Measurements from ENCODE around the gene SCN2A. TPM values are rescaled to one million over a fixed set of nuclear protein-coding genes. Genes with fewer than 3 reads are reported as not detected.

Gene SCN2A
- total RNA-seq, 2 experiments from 2014 or later, result 0.06 TPM; not detected in 1

DNA sequence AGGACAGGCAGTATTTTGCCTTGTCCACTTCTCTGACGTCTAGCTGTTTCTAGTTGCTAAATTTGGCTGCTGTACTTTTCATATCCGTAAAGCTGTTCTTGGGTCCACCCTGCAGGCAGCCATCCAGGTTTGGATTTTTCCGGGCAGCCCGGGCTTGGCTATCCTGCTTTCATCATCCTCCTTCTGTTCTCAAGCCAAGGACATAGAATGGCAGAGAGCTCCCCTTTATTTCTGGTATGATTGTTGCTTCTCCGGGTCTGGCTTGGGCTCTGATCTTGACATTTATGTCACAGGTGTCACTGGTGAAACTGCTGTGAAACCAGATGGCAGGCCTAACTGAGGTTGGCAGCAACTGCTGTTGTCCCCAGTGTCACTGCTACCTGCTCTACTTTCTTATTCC, 35.5 kb downstream of the SCN2A start:
- H3K9me3 Mint-ChIP-seq, result peaks cover 5% of the 10 kb centered on the region
- peaks cover 4% of the 10 kb centered on the region for H3K36me3 Mint-ChIP-seq
- no peaks in the 10 kb centered on the region for H3K27me3 Mint-ChIP-seq
- H3K4me1 Mint-ChIP-seq, result peaks cover 2% of the 10 kb centered on the region
- POLR2A ChIA-PET, result no interaction called here
- no peak overlapping the region for H3K27ac Mint-ChIP-seq
- DNase-seq (no peak), ATAC-seq (ENCODE audit: low read depth) (no peak)
- no peak overlapping the region for H3K4me3 Mint-ChIP-seq

GRCh38 chr2:165275932-165276331, 36.7 kb downstream of the SCN2A start:
- DNase-seq, result no peak
- H3K4me1 Mint-ChIP-seq, result peaks cover 2% of the 10 kb centered on the region
- ATAC-seq (ENCODE audit: low read depth), result no peak

GRCh38 chr2:165277295-165277694, 38.1 kb downstream of the SCN2A start:
- peaks cover 5% of the 10 kb centered on the region for H3K9me3 Mint-ChIP-seq

More at GRCh38 chr2:165275932-165276331, 36.7 kb downstream of the SCN2A start:
- no peak overlapping the region for H3K4me3 Mint-ChIP-seq
- H3K27ac Mint-ChIP-seq, result no peak overlapping the region
- H3K27me3 Mint-ChIP-seq, result no peaks in the 10 kb centered on the region
- POLR2A ChIA-PET, result no interaction called here
- peaks cover 4% of the 10 kb centered on the region for H3K36me3 Mint-ChIP-seq
- H3K9me3 Mint-ChIP-seq, result peaks cover 5% of the 10 kb centered on the region

GRCh38 chr2:165277860-165278656, 38.8 kb downstream of the SCN2A start:
- POLR2A ChIA-PET, result no interaction called here
- H3K4me3 Mint-ChIP-seq, result no peak overlapping the region
- H3K27ac Mint-ChIP-seq, result peak overlapping the region; percentile 8
- ATAC-seq (ENCODE audit: low read depth) (no peak), DNase-seq (no peak)
- H3K27me3 Mint-ChIP-seq, result no peaks in the 10 kb centered on the region
- peaks cover 5% of the 10 kb centered on the region for H3K9me3 Mint-ChIP-seq
- peaks cover 2% of the 10 kb centered on the region for H3K4me1 Mint-ChIP-seq
- peaks cover 4% of the 10 kb centered on the region for H3K36me3 Mint-ChIP-seq

More at GRCh38 chr2:165277295-165277694, 38.1 kb downstream of the SCN2A start:
- Mint-ChIP-seq H3K4me3 (no peak overlapping the region), H3K27ac (no peak overlapping the region), H3K36me3 (peaks cover 4% of the 10 kb centered on the region), H3K27me3 (no peaks in the 10 kb centered on the region), H3K4me1 (peaks cover 2% of the 10 kb centered on the region)
- ATAC-seq (ENCODE audit: low read depth), result no peak
- POLR2A ChIA-PET, result no interaction called here
- DNase-seq, result no peak

GRCh38 chr2:165280356-165280755, 41.1 kb downstream of the SCN2A start:
- H3K4me1 Mint-ChIP-seq, result peaks cover 2% of the 10 kb centered on the region
- POLR2A ChIA-PET, result no interaction called here
- no peak overlapping the region for H3K27ac Mint-ChIP-seq
- no peaks in the 10 kb centered on the region for H3K27me3 Mint-ChIP-seq
- DNase-seq (no peak), ATAC-seq (ENCODE audit: low read depth) (no peak)
- H3K4me3 Mint-ChIP-seq, result no peak overlapping the region
- peaks cover 4% of the 10 kb centered on the region for H3K36me3 Mint-ChIP-seq
- H3K9me3 Mint-ChIP-seq, result peaks cover 5% of the 10 kb centered on the region

DNA sequence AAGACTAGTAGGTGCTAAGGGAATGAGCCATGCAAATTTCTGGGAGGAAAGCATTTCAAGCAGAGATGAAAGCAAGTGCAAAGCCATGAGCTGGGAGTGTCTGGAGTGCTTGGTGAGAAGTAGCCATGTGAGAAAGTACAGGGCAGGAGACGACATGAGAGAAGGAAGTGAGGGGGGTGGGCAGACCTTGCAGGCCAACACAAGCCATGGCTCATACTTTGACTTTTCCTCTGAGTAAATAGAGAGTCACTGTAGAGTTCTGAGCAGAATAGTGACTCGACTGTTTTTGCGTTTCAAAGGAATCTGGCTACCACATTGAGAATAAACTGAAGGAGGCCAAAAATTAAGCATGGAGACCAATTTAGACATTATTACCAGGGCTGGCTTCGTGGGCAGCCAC, 42.2 kb downstream of the SCN2A start:
- DNase-seq, result no peak
- Mint-ChIP-seq H3K9me3 (peaks cover 5% of the 10 kb centered on the region), H3K27me3 (no peaks in the 10 kb centered on the region), H3K4me3 (no peak overlapping the region), H3K4me1 (peaks cover 2% of the 10 kb centered on the region), H3K27ac (no peak overlapping the region), H3K36me3 (peaks cover 4% of the 10 kb centered on the region)
- no peak for ATAC-seq (ENCODE audit: low read depth)
- POLR2A ChIA-PET, result no interaction called here

GRCh38 chr2:165283342-165283741, 44.1 kb downstream of the SCN2A start:
- ATAC-seq (ENCODE audit: low read depth), result no peak

GRCh38 chr2:165287094-165287778, 48.0 kb downstream of the SCN2A start:
- Mint-ChIP-seq H3K27me3 (peaks cover 4% of the 10 kb centered on the region), H3K27ac (no peak overlapping the region), H3K9me3 (no peaks in the 10 kb centered on the region), H3K36me3 (no peaks in the 10 kb centered on the region), H3K4me3 (no peak overlapping the region), H3K4me1 (peaks cover 2% of the 10 kb centered on the region)
- POLR2A ChIA-PET, result no interaction called here
- no peak for DNase-seq
- ATAC-seq (ENCODE audit: low read depth), result no peak

More at GRCh38 chr2:165283342-165283741, 44.1 kb downstream of the SCN2A start:
- POLR2A ChIA-PET, result no interaction called here
- H3K27ac Mint-ChIP-seq, result no peak overlapping the region
- H3K27me3 Mint-ChIP-seq, result no peaks in the 10 kb centered on the region
- H3K36me3 Mint-ChIP-seq, result peaks cover 4% of the 10 kb centered on the region
- peaks cover 3% of the 10 kb centered on the region for H3K9me3 Mint-ChIP-seq
- H3K4me3 Mint-ChIP-seq, result no peak overlapping the region
- DNase-seq, result no peak
- H3K4me1 Mint-ChIP-seq, result no peaks in the 10 kb centered on the region

DNA sequence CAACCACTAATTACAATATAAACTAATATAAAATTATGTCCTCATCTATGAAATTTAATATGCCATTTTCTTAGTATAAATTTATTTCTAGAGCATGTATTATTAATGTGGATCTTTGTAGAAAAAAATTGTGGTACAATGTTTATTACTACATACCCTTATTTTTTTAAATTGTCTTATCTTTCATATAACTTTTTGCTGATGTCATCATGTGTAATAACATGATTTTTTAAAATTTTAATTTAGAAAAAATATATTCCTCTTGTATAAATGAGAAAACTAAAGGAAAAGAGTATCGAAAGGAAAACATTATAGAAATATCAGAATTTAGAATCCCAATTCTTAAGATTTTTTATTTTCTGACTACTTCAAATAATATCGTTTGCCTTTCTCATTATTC, 49.9 kb downstream of the SCN2A start:
- H3K9me3 Mint-ChIP-seq, result no peaks in the 10 kb centered on the region
- H3K27ac Mint-ChIP-seq, result no peak overlapping the region
- ATAC-seq (ENCODE audit: low read depth), result no peak
- no peak overlapping the region for H3K4me3 Mint-ChIP-seq
- no peaks in the 10 kb centered on the region for H3K36me3 Mint-ChIP-seq
- POLR2A ChIA-PET, result no interaction called here
- peaks cover 4% of the 10 kb centered on the region for H3K27me3 Mint-ChIP-seq
- peaks cover 5% of the 10 kb centered on the region for H3K4me1 Mint-ChIP-seq
- no peak for DNase-seq

DNA sequence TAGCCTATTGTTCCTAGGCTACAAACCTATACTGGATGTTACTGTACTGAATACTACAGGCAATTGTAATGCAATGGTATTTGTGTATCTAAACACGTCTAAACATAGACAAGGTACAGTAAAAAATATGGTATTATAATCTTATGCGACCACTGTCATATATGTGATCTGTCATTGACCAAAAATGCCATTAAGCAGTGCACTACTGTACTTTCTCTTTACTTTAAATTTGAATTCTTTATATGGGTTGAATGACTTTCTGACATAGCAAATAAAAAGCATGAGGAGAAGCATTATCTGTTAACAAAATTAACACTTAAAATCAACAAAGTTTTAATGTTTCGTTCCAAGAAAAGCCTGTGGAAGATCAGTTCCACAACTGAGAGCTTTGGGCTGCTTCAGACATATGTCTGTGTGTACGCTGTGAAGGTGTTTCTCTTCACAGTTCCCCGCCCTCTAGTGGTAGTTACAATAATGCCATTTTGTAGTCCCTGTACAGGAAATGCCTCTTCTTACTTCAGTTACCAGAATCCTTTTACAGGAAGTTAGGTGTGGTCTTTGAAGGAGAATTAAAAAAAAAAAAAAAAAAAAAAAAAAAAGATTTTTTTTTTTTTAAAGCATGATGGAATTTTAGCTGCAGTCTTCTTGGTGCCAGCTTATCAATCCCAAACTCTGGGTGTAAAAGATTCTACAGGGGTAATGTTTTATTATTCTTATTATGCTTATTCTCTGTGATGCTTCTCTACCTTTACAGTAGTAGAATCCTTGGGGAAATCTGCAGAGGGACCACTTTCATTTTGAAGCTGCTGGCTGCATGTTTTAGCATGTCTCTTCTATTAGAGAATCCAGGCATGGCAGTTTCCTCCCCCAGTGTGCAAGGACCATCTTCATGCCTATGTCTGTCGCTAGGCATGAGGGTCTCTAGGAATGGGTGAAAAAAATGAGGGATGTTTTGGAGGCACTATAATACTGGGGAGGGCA, 54.5 kb downstream of the SCN2A start:
- peak; percentile 100 for ATAC-seq (ENCODE audit: low read depth)
- H3K9me3 Mint-ChIP-seq, result no peaks in the 10 kb centered on the region
- H3K4me1 Mint-ChIP-seq, result peaks cover 8% of the 10 kb centered on the region
- DNase-seq, result no peak
- no peaks in the 10 kb centered on the region for H3K36me3 Mint-ChIP-seq
- H3K27me3 Mint-ChIP-seq, result peaks cover 4% of the 10 kb centered on the region
- H3K27ac Mint-ChIP-seq, result no peak overlapping the region
- H3K4me3 Mint-ChIP-seq, result peak overlapping the region; percentile 20
- POLR2A ChIA-PET, result interaction anchor here (0.7 kb wide), 1 partner anchor 627 kb away, joined by 3 read pairs; no protein-coding TSS in a partner anchor

DNA sequence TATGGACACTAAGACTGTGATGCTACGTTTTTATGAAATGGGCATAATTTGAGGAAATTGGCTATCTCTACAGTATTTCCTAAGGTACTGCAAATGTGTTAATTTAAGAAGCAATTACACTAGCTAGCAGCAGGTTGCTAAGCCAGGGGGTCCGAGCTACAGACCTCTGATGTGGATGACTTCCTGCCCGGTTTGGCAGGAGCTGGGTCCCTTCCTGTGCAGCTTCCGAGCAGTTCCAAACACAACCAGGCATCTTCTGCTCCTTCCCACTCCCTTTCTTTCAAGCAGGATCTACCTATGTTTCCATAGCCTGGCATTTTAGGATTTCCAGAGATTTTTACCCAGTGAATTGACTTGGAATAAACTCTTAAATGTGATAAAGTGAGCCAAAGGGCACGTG, 55.7 kb downstream of the SCN2A start:
- H3K27me3 Mint-ChIP-seq, result peaks cover 4% of the 10 kb centered on the region
- H3K4me3 Mint-ChIP-seq, result no peak overlapping the region
- DNase-seq (no peak), ATAC-seq (ENCODE audit: low read depth) (no peak)
- POLR2A ChIA-PET, result no interaction called here
- no peak overlapping the region for H3K27ac Mint-ChIP-seq
- no peaks in the 10 kb centered on the region for H3K9me3 Mint-ChIP-seq
- H3K4me1 Mint-ChIP-seq, result peaks cover 8% of the 10 kb centered on the region
- no peaks in the 10 kb centered on the region for H3K36me3 Mint-ChIP-seq

GRCh38 chr2:165295643-165296042, 56.4 kb downstream of the SCN2A start:
- ATAC-seq (ENCODE audit: low read depth), result no peak
- Mint-ChIP-seq H3K4me3 (no peak overlapping the region), H3K4me1 (peaks cover 8% of the 10 kb centered on the region), H3K27ac (no peak overlapping the region), H3K36me3 (no peaks in the 10 kb centered on the region), H3K9me3 (no peaks in the 10 kb centered on the region), H3K27me3 (peaks cover 4% of the 10 kb centered on the region)
- no peak for DNase-seq
- POLR2A ChIA-PET, result no interaction called here

DNA sequence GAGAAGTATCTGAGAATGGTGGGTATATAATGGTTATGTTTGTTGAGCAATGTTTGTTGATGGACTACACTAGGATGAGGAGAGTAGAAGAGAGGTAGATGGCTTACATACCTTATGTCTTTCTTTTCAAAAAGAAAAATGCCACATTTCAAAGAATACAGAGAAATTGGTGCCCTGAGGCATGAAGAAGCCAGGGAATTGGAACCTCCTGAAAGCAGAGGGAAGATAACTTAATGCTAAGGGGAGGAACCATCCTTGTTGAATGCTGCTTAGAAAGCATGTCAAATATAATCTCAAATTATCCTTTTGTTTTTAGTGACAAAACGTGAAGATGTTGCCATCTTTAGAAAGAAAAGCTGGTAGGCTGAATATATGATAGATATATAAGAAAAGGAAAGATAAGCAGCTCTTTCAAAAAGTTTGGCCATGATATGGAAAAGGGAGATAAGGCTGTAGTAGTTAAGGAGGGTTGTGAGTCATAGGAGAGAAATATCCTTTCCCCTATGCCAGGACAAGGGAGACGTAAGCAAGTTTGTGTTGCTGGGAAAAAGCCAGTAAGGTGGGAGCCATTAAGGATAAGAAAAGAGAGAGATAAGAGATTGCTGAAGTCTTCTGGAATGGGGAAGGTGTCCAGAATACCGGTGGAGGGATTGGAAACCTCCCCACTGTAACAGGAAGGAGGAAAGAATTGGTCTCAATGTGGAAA, 66.3 kb downstream of the SCN2A start:
- Mint-ChIP-seq H3K27ac (no peak overlapping the region), H3K4me3 (no peak overlapping the region), H3K36me3 (no peaks in the 10 kb centered on the region), H3K9me3 (no peaks in the 10 kb centered on the region), H3K4me1 (no peaks in the 10 kb centered on the region), H3K27me3 (peaks cover 10% of the 10 kb centered on the region)
- no peak for DNase-seq
- POLR2A ChIA-PET, result no interaction called here
- no peak for ATAC-seq (ENCODE audit: low read depth)
